Suprapubic skin (tissue), 4 donors: ENCODE data around the gene ATP6V0D1. TPM values are rescaled to one million over a fixed set of nuclear protein-coding genes. Genes with fewer than 3 reads are reported as not detected.

Experiments used
- DNase-seq, 2 donors: peaks; one replicate each; pipeline ENCODE4 v3.0.0-alpha.2; 2019; ENCODE audit warnings: low spot score in 2 of 2
- H3K27ac ChIP-seq: fragments of 200-600 bp; sonication (generic); one replicate; pipeline ENCODE4 v1.5.1; 2019
- H3K27me3 ChIP-seq: fragments of 200-600 bp; sonication (generic); one replicate; pipeline ENCODE4 v1.5.1; 2019
- H3K36me3 ChIP-seq: fragments of 200-600 bp; sonication (generic); one replicate; pipeline ENCODE4 v1.5.1; 2019
- H3K4me1 ChIP-seq: fragments of 200-600 bp; sonication (generic); one replicate; pipeline ENCODE4 v1.5.1; 2019
- H3K4me3 ChIP-seq: fragments of 200-600 bp; sonication (generic); one replicate; pipeline ENCODE4 v1.5.1; 2019; ENCODE audit warnings: mild to moderate bottlenecking
- H3K9me3 ChIP-seq: fragments of 200-600 bp; sonication (generic); one replicate; pipeline ENCODE4 v1.5.1; 2019
- CTCF ChIP-seq, 2 donors: fragments of 200-600 bp in 1 of 2; fragments of 450-650 bp in 1 of 2; sonication (generic) in 1 of 2; IDR thresholded peaks; one replicate each; pipeline ENCODE4 v1.5.1; 2016 to 2019; ENCODE audit warnings: antibody characterized with exemption in 2 of 2, mild to moderate bottlenecking in 1 of 2, moderate library complexity in 1 of 2
- EP300 ChIP-seq: sonication (generic); formaldehyde crosslinking; IDR thresholded peaks from one replicate; pipeline ENCODE4 v1.6.1; 2017; ENCODE audit warnings: antibody characterized with exemption
- POLR2A ChIP-seq, 2 donors: fragments of 450-650 bp; IDR thresholded peaks; one replicate each; pipeline ENCODE4 v1.6.1; 2017; ENCODE audit warnings: antibody characterized with exemption in 2 of 2, mild to moderate bottlenecking in 2 of 2, moderate library complexity in 2 of 2
- POLR2AphosphoS5 ChIP-seq, 3 donors: sonication (generic); formaldehyde crosslinking; IDR thresholded peaks; one replicate each; pipeline ENCODE4 v1.6.1; 2017; ENCODE audit warnings: antibody characterized with exemption in 3 of 3
- WGBS: methylation state at CpG from one replicate; pipeline ENCODE4 v1.1.5; 2018; 5-methylcytosine and 5-hydroxymethylcytosine counted together
- total RNA-seq, 4 donors: library from RNA; depleted of rRNA; stranded (reverse); fragments of >200 nt; gene quantifications; one replicate each; pipeline ENCODE4 v1.1.0, GENCODE V29; 2016

Gene ATP6V0D1
- total RNA-seq, 4 donors from 2014 or later = 90.0 to 134 (median 110) TPM

- TF ChIP-seq EP300 (no peak), POLR2A (IDR thresholded peaks at IDR 0.05) (no peak), CTCF (IDR thresholded peaks at IDR 0.05) (no peak), POLR2AphosphoS5 (IDR thresholded peaks at IDR 0.05) (no peak)
- WGBS = 74% methylated on average over 2 of the region's 3 CpGs
- H3K36me3 ChIP-seq = peaks cover 62% of the 10 kb centered on the region
- H3K9me3 ChIP-seq = no peaks in the 10 kb centered on the region
- H3K4me3 ChIP-seq = no peak overlapping the region
- no peak overlapping the region for H3K27ac ChIP-seq
- no peak for DNase-seq
- H3K27me3 ChIP-seq = no peaks in the 10 kb centered on the region
- H3K4me1 ChIP-seq = peaks cover 58% of the 10 kb centered on the region
Measured at GRCh38 chr16:67449739-67450138, 31.2 kb downstream of the ATP6V0D1 start.

GRCh38 chr16:67449336-67449735, 31.6 kb downstream of the ATP6V0D1 start:
- WGBS = 87% methylated on average over 2 of the region's 2 CpGs
- no peak overlapping the region for H3K4me3 ChIP-seq
- H3K27ac ChIP-seq = no peak overlapping the region
- TF ChIP-seq POLR2AphosphoS5 (IDR thresholded peaks at IDR 0.05) = no peak
- TF ChIP-seq POLR2A (IDR thresholded peaks at IDR 0.05) = no peak
- no peak for TF ChIP-seq EP300
- no peak for TF ChIP-seq CTCF (IDR thresholded peaks at IDR 0.05)
- peaks cover 65% of the 10 kb centered on the region for H3K36me3 ChIP-seq
- H3K9me3 ChIP-seq = no peaks in the 10 kb centered on the region
- DNase-seq = no peak
- H3K4me1 ChIP-seq = peaks cover 60% of the 10 kb centered on the region
- no peaks in the 10 kb centered on the region for H3K27me3 ChIP-seq

DNA sequence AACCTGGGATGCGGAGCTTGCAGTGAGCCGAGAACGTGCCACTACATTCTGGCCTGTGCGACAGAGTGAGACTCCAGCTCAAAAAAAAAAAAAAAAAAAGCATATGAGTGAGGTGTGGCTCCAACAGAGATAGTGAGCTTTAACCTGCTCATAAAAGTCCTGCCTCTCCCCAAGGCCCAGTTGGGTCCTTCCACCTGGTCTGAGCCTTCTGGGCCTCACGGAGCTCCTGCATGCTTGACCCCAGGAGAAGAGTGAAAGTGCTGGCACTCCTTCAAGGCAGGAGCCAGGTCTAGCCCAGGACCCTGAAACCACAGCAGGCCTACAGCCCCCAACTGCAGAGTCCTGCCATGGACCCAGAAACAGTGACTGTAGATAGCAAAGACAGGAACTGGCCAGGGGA, 32.4 kb downstream of the ATP6V0D1 start:
- peaks cover 67% of the 10 kb centered on the region for H3K36me3 ChIP-seq
- DNase-seq = no peak
- TF ChIP-seq EP300 (no peak), POLR2A (IDR thresholded peaks at IDR 0.05) (no peak), POLR2AphosphoS5 (IDR thresholded peaks at IDR 0.05) (no peak), CTCF (IDR thresholded peaks at IDR 0.05) (no peak)
- H3K27me3 ChIP-seq = no peaks in the 10 kb centered on the region
- H3K4me3 ChIP-seq = no peak overlapping the region
- 90% methylated on average over 5 of the region's 5 CpGs for WGBS
- no peak overlapping the region for H3K27ac ChIP-seq
- peaks cover 67% of the 10 kb centered on the region for H3K4me1 ChIP-seq
- H3K9me3 ChIP-seq = no peaks in the 10 kb centered on the region

DNA sequence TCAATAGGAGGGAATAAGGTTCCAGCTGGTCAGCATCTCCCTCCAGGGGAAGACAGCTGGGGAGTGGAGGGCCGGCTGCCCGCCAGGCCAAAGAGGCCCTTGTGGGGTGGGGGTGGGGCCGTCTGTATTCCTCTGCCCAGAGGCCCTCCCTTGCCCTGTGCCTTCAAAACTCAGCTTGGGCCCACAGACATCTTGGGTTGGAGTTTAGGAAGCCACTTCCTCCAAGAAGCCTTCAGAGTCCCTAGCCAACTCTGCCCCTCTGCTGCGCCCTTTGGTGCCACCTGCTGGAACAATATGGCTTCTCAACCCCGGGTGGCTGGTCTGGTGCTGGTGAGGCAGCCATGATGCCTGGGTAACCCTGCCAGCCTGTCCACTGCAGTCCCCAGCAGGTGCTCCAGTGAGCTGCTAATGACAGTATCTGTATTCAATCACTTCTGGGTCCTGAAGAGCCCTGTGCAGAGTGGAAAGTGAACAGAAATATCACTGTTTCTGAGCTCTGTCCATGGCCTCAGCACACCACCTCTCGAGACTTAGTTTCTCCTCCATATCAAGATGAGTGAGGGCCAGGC, 33.4 kb downstream of the ATP6V0D1 start:
- Histone ChIP-seq H3K4me1 (peaks cover 77% of the 10 kb centered on the region), H3K27ac (no peak overlapping the region), H3K27me3 (no peaks in the 10 kb centered on the region), H3K9me3 (no peaks in the 10 kb centered on the region), H3K36me3 (peaks cover 62% of the 10 kb centered on the region), H3K4me3 (no peak overlapping the region)
- DNase-seq = no peak
- TF ChIP-seq CTCF (IDR thresholded peaks at IDR 0.05) (peak in 1 of 2 donors; percentile 12), POLR2AphosphoS5 (IDR thresholded peaks at IDR 0.05) (no peak)
- WGBS = 100% methylated on average over 1 of the region's 6 CpGs

- WGBS = 77% methylated on average over 8 of the region's 8 CpGs
- Histone ChIP-seq H3K4me1 (peaks cover 78% of the 10 kb centered on the region), H3K27me3 (no peaks in the 10 kb centered on the region), H3K9me3 (no peaks in the 10 kb centered on the region), H3K4me3 (no peak overlapping the region), H3K27ac (no peak overlapping the region), H3K36me3 (peaks cover 57% of the 10 kb centered on the region)
- no peak for DNase-seq
- TF ChIP-seq EP300 (no peak), CTCF (IDR thresholded peaks at IDR 0.05) (no peak), POLR2A (IDR thresholded peaks at IDR 0.05) (no peak), POLR2AphosphoS5 (IDR thresholded peaks at IDR 0.05) (no peak)
Measured at GRCh38 chr16:67446968-67447507, 33.9 kb downstream of the ATP6V0D1 start.
